ENCODE data around the gene TLDC2.

DNA sequence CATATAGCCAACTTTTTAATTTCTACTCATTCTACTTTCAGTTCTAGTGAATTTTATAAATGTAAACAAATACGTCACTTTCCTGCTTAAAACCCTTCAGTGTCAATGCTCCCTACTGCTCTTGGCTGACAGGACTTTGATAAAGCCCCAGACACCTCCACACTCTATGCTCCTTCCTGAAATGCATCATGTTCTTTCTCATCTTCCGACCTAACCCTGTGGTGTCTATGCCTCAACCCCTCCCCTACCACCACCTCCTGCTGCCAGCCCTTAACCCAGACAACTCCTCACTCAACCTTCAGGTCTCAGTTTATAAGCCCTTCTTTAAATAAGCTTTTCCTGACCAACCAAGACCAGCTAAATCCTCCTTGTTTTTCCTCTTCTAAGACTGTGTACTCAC, 19.1 kb downstream of the TLDC2 start:
- TF ChIP-seq, protein P1, sequence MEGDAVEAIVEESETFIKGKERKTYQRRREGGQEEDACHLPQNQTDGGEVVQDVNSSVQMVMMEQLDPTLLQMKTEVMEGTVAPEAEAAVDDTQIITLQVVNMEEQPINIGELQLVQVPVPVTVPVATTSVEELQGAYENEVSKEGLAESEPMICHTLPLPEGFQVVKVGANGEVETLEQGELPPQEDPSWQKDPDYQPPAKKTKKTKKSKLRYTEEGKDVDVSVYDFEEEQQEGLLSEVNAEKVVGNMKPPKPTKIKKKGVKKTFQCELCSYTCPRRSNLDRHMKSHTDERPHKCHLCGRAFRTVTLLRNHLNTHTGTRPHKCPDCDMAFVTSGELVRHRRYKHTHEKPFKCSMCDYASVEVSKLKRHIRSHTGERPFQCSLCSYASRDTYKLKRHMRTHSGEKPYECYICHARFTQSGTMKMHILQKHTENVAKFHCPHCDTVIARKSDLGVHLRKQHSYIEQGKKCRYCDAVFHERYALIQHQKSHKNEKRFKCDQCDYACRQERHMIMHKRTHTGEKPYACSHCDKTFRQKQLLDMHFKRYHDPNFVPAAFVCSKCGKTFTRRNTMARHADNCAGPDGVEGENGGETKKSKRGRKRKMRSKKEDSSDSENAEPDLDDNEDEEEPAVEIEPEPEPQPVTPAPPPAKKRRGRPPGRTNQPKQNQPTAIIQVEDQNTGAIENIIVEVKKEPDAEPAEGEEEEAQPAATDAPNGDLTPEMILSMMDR (IDR thresholded peaks at IDR 0.05), result no peak
- no peak for TF ChIP-seq POLR2A (IDR thresholded peaks at IDR 0.05)

Data from uterus (tissue), 2 donors.